NCI-H2196 treated with DMSO at 0.1 percent for 48 hours (cell line): ENCODE measurements around the gene RNF180.
"Not testable (repeated sequence)": the region's sequence is repeated elsewhere in the genome, so short reads cannot be mapped to it uniquely, and the experiment has no call there.

ENCODE experiments used
- DNase-seq: peaks from one replicate; lab custom pipeline; 2025; ENCODE audit not compliant: unreplicated experiment; lab: John Stamatoyannopoulos, UW

Gene RNF180

GRCh38 chr5:64273276-64273675, 107.6 kb downstream of the RNF180 start:
- DNase-seq = no peak

- no peak for DNase-seq
Observed at GRCh38 chr5:64285188-64286130, 119.8 kb downstream of the RNF180 start.

DNA sequence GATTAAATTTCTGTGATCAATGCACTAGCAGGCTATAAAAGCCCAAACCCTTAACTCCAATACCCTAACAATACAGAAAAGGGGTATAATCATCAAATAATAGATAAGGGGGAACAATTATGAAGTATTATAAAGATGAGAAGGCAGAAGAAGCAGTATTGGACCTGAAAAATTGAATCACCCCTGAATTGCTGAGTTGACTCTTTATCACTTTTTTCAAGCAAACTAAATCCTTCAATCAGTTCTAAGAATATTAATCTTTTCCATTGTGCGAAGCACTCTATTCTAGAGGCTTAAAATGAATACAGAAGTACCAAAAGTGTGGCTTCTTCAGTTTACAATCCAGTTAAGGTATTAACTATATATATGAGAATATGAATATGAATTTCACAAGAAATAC, 120.7 kb downstream of the RNF180 start:
- DNase-seq = no peak

GRCh38 chr5:64288496-64288895, 122.9 kb downstream of the RNF180 start:
- DNase-seq = not testable (repeated sequence)

DNA sequence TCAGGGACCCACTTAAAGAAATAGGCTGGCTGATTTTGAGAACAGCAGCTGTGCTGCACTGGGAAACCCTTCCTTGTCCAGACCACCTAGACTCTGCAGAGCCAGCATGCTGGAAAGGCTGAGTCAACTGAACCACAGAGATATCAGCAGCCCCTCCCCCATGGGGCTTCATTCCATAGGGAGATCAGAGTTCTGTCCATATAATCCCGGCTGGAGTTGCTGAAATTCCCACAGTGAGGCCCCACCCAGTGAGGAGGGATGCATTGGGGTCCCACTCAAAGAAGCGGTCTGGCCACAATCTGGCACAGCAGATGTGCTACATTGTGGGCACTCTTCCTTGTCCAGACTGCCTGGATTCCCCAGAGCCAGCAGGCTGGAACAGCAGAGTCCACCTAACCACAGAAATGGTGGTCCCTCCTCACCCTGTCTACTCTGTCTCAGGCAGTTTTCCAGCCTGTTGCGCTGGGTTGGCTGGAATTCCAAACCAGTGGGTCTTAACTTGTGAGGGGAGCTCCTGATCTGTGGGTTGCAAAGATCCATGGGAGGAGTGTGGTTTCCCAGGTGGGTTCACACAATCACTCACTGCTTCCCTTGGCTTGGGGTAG, 127.1 kb downstream of the RNF180 start:
- no peak for DNase-seq

GRCh38 chr5:64295101-64295500, 129.5 kb downstream of the RNF180 start:
- DNase-seq = no peak

DNA sequence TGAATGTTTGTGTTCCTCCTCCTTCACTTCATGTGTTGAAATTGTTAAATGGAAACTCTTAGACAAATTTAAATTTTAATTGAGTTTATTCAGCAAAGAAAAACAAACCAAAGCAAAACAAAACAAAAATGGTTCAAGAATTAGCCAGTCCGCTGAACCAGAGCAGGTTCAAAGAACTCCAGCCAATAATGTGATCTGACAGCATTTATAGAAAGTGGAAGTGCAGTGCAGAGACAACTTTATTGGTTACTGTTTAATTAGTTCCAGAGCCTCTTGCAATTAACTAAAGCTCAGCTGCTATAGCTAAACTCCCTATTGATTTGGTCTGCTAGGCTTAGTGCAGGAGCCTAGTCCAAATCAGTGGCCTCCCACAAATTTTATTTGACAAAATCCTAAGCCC, 132.9 kb downstream of the RNF180 start:
- no peak for DNase-seq

DNA sequence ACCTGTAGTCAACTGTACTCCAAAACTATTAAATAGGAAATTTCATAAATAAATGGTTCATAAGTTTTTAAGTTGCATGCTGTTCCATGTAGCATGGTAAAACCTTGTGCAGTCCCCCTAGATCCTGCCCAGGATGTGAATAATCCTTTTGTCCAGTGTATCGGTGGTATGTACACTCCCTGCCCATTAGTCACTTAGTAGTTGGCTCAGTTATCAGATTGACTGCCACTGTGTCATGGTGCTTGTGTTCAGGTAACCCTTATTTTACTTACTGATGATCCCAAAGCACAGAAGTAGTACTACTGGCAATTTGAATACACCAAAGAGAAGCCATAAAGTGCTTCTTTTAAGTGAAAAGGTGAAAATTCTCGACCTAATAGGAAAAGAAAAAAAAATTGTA, 134.2 kb downstream of the RNF180 start:
- DNase-seq = no peak

- DNase-seq = no peak
Observed at GRCh38 chr5:64301566-64301965, 135.9 kb downstream of the RNF180 start.

- no peak for DNase-seq
Observed at GRCh38 chr5:64308135-64308534, 142.5 kb downstream of the RNF180 start.

DNA sequence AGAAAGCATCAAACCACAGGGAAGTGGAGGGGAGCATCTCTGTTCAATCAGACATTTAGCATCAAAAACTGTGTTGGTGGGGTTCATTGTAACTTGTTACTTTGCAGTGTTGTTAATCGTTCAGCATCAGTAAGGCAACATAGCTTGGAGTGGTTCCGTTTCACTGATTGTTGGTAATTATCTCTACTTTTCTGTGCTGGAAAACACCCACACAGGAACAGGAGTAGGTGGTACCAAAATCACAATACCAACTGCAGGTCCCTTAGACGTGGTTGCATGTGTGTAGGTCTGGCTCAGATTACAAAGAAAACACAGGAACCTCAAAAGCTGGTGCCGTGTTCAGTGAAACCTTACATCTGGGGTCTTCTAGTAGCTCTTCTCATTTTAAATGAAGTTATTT, 146.8 kb downstream of the RNF180 start:
- DNase-seq = no peak

DNA sequence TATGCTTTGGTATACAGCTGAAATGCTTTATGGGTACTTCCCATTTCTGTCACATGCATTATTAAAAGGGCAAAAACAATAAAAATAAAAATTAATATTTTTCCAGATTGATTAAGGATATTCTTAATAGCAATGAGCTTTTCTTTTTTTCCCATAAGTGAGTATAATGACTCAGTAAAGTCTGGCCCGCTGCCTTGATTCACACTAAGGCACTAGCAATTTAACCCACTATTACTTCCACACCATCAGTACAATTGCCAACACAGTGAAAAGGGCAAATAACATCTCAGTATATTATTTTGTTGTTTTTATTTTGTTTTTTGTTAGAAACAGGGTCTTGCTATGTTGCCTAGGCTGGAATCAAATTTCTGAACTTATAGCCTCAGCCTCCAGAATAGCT, 150.1 kb downstream of the RNF180 start:
- DNase-seq = no peak

DNA sequence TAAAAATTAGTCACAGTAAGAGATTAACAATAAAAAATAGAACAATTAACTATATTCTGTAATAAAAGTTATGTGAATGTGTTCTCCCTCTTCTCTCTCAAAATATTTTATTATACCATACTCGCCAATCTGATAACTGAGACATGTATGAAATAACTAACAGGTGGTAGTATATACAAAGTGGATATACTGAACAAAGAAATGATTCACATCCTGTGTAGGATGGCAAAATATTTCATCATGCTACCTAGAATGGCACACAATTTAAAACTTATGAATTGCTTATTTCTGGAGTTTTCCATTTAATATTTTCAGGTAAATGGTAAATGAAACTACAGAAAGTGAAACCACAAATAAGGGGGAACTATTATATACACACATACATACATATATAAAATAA, 152.5 kb downstream of the RNF180 start:
- no peak for DNase-seq

- no peak for DNase-seq
Observed at GRCh38 chr5:64323591-64323990, 157.9 kb downstream of the RNF180 start.

DNA sequence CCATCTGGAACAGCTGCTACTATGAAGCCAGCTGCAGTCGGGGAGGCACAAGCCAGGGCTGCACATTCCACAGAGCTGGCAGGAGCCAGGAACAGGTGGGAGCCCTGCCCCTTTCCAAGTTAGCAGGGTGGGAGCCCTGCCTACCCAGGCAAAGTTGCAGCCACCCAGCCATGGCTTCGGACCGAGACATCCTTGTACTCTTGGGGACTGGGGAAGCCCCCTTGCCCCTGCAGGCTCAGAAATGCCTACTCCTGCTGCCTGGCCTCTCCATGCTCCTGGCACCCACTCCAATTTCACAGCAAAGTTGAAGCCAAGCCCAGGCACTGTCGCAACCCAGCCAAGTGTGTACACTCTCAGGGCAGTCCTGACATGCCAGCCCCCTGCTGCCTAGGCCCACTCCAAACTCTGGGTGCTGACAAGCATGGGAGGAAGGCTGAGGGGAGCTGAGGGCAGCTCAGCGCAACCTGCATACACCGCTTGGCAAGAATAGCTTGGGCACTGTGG, 165.1 kb downstream of the RNF180 start:
- DNase-seq = no peak

GRCh38 chr5:64331597-64332277, 166.1 kb downstream of the RNF180 start:
- DNase-seq = no peak

- no peak for DNase-seq
Observed at GRCh38 chr5:64333886-64334285, 168.2 kb downstream of the RNF180 start.

GRCh38 chr5:64339769-64340168, 174.1 kb downstream of the RNF180 start:
- no peak for DNase-seq

- no peak for DNase-seq
Observed at GRCh38 chr5:64340293-64340692, 174.7 kb downstream of the RNF180 start.

DNA sequence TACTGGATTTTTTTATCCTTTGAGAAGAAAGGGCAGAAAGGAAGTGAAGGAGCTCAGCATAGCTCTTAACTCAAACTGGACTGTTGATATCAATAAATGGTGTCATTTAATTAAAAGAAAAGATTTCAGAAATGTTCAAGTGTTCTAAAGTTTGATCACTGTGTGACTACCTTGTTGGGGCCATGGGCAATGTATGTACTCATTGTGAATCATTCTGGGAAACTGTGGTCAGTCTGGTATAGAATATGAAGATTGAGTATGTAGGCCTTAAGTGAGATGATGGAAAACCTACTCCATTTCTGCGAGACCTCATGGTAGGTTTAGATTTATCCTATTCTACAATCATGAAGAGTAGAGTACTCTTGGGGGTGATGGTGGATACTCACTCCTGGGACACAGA, 175.7 kb downstream of the RNF180 start:
- no peak for DNase-seq

- no peak for DNase-seq
Observed at GRCh38 chr5:64344501-64344900, 178.9 kb downstream of the RNF180 start.

DNA sequence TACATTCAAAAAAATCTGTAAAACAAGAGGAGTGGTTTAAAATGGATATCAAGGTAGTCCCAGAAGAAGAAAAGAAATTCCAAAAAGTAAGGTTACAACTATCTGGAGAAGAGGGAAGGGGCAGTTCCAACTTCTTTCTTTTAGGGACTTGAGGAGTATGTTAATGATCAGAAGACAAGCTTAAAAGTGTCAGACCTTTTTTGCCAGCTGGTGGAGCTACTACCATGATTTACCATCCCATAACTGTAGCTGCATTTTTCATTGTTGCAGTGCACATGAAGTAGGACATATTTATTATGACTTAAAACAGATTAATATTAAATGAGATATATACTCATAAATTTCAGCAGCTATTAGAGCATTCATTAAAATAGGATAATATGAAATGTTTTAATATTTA, 181.7 kb downstream of the RNF180 start:
- DNase-seq = no peak
